Naive thymus-derived CD8-positive, alpha-beta T cell (primary cell): ENCODE data around the gene GRIA1. TPM values are rescaled to one million over a fixed set of nuclear protein-coding genes. Genes with fewer than 3 reads are reported as not detected.

Experiments used
- ATAC-seq, 2 donors: fragments of 150-1000 bp; cut with Tn5 transposase in 1 of 2; sonication (Bioruptor Pico), chemical (Tn5 transposase) in 1 of 2; 1 replicate in 1 of 2; 2 replicates in 1 of 2; pipeline ENCODE4 v1.10.0; 2021; ENCODE audit warnings: mild to moderate bottlenecking in 2 of 2, moderate library complexity in 2 of 2
- POLR2A ChIA-PET: fragments of 350-600 bp; sonication (Branson Sonifier 250); formaldehyde crosslinking; loops from one replicate; lab custom pipeline; 2021; ENCODE audit warnings: antibody characterized with exemption; lab: Charles Lee
- DNase-seq, 10 donors: peaks; one replicate each; pipeline versions ENCODE4 v3.0.0 to v3.0.0-alpha.2; 2020 to 2022
- H3K27ac Mint-ChIP-seq, 10 donors: one replicate each; pipeline ENCODE4 v1.8.0; 2020 to 2022; ENCODE audit warnings: mild to moderate bottlenecking in 10 of 10, mixed read lengths in 10 of 10, moderate library complexity in 4 of 10, inconsistent platforms in 1 of 10
- H3K27me3 Mint-ChIP-seq, 5 donors: one replicate each; pipeline ENCODE4 v1.8.0; 2021 to 2022; ENCODE audit warnings: mixed read lengths in 5 of 5
- H3K36me3 Mint-ChIP-seq, 3 donors: one replicate each; pipeline ENCODE4 v1.8.0; 2020 to 2022; ENCODE audit warnings: mixed read lengths in 3 of 3, mild to moderate bottlenecking in 2 of 3, inconsistent platforms in 1 of 3
- H3K4me1 Mint-ChIP-seq, 4 donors: one replicate each; pipeline ENCODE4 v1.8.0; 2021 to 2022; ENCODE audit warnings: mixed read lengths in 4 of 4
- H3K4me3 Mint-ChIP-seq, 10 donors: one replicate each; pipeline ENCODE4 v1.8.0; 2020 to 2022; ENCODE audit warnings: mild to moderate bottlenecking in 10 of 10, mixed read lengths in 10 of 10, moderate library complexity in 6 of 10, inconsistent platforms in 1 of 10
- H3K9me3 Mint-ChIP-seq, 9 donors: one replicate each; pipeline ENCODE4 v1.8.0; 2020 to 2022; ENCODE audit warnings: mixed read lengths in 9 of 9, mild to moderate bottlenecking in 3 of 9, inconsistent platforms in 1 of 9, moderate library complexity in 1 of 9
- polyA plus RNA-seq, 3 donors: library from polyadenylated mRNA; unstranded; fragments of 300-500 nt; fragmentation: Illumina TruSeq; gene quantifications; one replicate each; pipeline ENCODE4 v1.2.3, GENCODE V29; 2021
- total RNA-seq, 8 experiments: library from RNA in 2 of 8; stranded (reverse) in 2 of 8; gene quantifications; one replicate each; pipeline ENCODE4 v1.2.3 and lab custom pipeline; 2021 to 2026

GRIA1 gene
- total and polyA plus RNA-seq, 5 experiments from 2014 or later = not detected

- peaks cover 0 to 2% (median 0%) of the 10 kb centered on the region in 5 donors for H3K27me3 Mint-ChIP-seq
- peaks cover 0 to 4% (median 2%) of the 10 kb centered on the region in 9 donors for H3K9me3 Mint-ChIP-seq
- ATAC-seq (no peak), DNase-seq (no peak)
- H3K4me1 Mint-ChIP-seq = no peaks in the 10 kb centered on the region
- H3K4me3 Mint-ChIP-seq = no peak overlapping the region
- H3K27ac Mint-ChIP-seq = no peak overlapping the region
- H3K36me3 Mint-ChIP-seq = no peaks in the 10 kb centered on the region
- POLR2A ChIA-PET = no interaction called here
Observed at GRCh38 chr5:153562189-153562588, 71.7 kb downstream of the GRIA1 start.

DNA sequence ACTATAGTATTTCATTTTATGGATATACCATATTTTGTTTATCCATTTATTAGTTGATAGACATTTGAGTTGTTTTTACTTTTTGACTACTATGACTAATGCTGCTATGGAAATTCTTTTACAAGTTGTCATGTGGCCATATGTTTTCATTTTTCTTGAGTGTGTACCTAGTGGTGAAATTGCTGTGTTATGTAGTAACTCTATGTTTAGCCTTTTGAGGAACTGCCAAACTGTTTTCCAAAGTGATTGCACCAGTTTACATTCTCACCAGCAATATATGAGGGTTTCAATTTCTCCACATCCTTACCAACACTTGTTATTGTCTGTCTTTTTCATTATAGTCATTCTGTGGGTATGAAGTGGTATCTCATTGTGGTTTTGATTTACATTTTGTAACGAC, 75.4 kb downstream of the GRIA1 start:
- peaks cover 0 to 4% (median 2%) of the 10 kb centered on the region in 9 donors for H3K9me3 Mint-ChIP-seq
- ATAC-seq (no peak), DNase-seq (no peak)
- POLR2A ChIA-PET = no interaction called here
- H3K4me1 Mint-ChIP-seq = no peaks in the 10 kb centered on the region
- H3K27ac Mint-ChIP-seq = no peak overlapping the region
- H3K36me3 Mint-ChIP-seq = no peaks in the 10 kb centered on the region
- peaks cover 0 to 2% (median 0%) of the 10 kb centered on the region in 5 donors for H3K27me3 Mint-ChIP-seq
- H3K4me3 Mint-ChIP-seq = no peak overlapping the region

- Mint-ChIP-seq H3K9me3 (peaks cover 0 to 4% (median 2%) of the 10 kb centered on the region in 9 donors), H3K27ac (no peak overlapping the region), H3K36me3 (no peaks in the 10 kb centered on the region), H3K27me3 (no peaks in the 10 kb centered on the region), H3K4me3 (no peak overlapping the region), H3K4me1 (no peaks in the 10 kb centered on the region)
- ATAC-seq (no peak), DNase-seq (no peak)
- POLR2A ChIA-PET = no interaction called here
Observed at GRCh38 chr5:153569036-153569435, 78.6 kb downstream of the GRIA1 start.

DNA sequence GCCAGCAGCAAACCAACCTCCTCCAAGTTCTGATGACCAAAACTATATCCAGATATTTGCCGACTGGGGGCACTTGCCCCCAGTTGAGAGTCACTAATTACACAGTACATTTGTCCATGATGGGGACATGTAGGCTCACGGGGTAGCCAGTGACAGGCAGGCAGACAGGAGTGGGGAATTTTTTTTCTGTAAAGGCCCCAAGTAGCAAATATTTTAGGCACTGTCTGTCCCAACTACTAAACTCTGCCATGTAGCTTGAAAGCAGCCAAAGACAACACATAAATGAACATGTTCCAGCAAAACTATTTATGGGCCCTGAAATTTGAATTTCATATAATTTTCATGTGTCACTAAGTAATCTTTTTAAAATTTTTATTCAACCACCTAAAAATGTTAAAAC, 80.7 kb downstream of the GRIA1 start:
- ATAC-seq (no peak), DNase-seq (no peak)
- no peaks in the 10 kb centered on the region for H3K4me1 Mint-ChIP-seq
- H3K36me3 Mint-ChIP-seq = no peaks in the 10 kb centered on the region
- peaks cover 0 to 4% (median 0%) of the 10 kb centered on the region in 9 donors for H3K9me3 Mint-ChIP-seq
- no peak overlapping the region for H3K27ac Mint-ChIP-seq
- no peak overlapping the region for H3K4me3 Mint-ChIP-seq
- no peaks in the 10 kb centered on the region for H3K27me3 Mint-ChIP-seq
- POLR2A ChIA-PET = no interaction called here

- Mint-ChIP-seq H3K27me3 (peaks cover 0 to 6% (median 0%) of the 10 kb centered on the region in 5 donors), H3K9me3 (peaks cover 0 to 9% (median 0%) of the 10 kb centered on the region in 9 donors), H3K27ac (no peak overlapping the region), H3K4me3 (no peak overlapping the region), H3K36me3 (no peaks in the 10 kb centered on the region), H3K4me1 (no peaks in the 10 kb centered on the region)
- POLR2A ChIA-PET = no interaction called here
- DNase-seq (no peak), ATAC-seq (no peak)
Observed at GRCh38 chr5:153572411-153573145, 82.1 kb downstream of the GRIA1 start.

- no peak overlapping the region for H3K27ac Mint-ChIP-seq
- H3K4me1 Mint-ChIP-seq = no peaks in the 10 kb centered on the region
- H3K9me3 Mint-ChIP-seq = peaks cover 0 to 9% (median 0%) of the 10 kb centered on the region in 9 donors
- H3K36me3 Mint-ChIP-seq = no peaks in the 10 kb centered on the region
- H3K27me3 Mint-ChIP-seq = peaks cover 0 to 6% (median 0%) of the 10 kb centered on the region in 5 donors
- H3K4me3 Mint-ChIP-seq = no peak overlapping the region
- no peak for ATAC-seq
- POLR2A ChIA-PET = no interaction called here
- DNase-seq = no peak
Observed at GRCh38 chr5:153573326-153574033, 83.0 kb downstream of the GRIA1 start.

DNA sequence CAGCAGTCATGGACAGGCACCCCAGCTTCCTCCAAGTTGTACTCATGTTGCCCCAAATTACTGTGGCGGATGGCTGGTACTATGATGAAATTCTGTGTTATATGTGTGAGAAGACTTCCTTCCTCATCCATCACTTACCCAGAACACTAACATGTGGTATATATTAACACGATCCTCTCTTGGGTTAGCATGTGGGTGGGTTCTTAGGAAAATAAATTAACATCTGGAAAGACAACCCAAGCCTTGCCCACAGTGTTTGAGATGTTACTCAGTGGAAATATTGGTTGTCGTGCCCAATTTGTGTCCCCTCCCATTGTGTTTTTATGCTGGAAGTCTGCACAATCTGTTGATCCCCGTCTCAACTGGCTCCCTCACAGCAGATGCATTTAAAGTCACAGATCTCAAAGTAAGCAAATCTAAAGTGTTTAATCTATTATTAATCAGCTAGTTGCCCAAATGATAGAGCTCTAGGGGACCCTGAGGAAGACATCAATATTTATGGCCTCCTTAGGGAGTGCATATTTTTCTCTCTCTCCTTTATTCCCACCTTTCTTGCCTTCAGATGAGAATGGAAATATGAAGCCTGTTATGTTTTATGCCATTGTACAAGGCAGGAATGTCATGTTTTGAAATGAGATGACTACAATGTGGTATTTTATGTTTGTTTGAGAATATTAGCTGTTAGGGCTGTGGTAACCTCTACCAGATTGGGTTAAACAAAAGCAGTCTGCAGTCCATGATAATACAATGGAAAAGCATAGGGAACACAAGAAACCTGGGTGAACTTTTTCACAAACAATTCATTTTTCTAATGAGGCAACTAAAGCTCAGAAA, 93.9 kb downstream of the GRIA1 start:
- no peak for DNase-seq
- Mint-ChIP-seq H3K27ac (no peak overlapping the region), H3K9me3 (peaks cover 0 to 10% (median 0%) of the 10 kb centered on the region in 9 donors), H3K36me3 (no peaks in the 10 kb centered on the region), H3K27me3 (peaks cover 0 to 6% (median 3%) of the 10 kb centered on the region in 5 donors), H3K4me3 (no peak overlapping the region), H3K4me1 (no peaks in the 10 kb centered on the region)
- no peak for ATAC-seq
- POLR2A ChIA-PET = no interaction called here

GRCh38 chr5:153584960-153585359, 94.5 kb downstream of the GRIA1 start:
- POLR2A ChIA-PET = no interaction called here
- Mint-ChIP-seq H3K4me3 (no peak overlapping the region), H3K4me1 (no peaks in the 10 kb centered on the region), H3K27me3 (peaks cover 0 to 6% (median 3%) of the 10 kb centered on the region in 5 donors), H3K9me3 (peaks cover 0 to 10% (median 0%) of the 10 kb centered on the region in 9 donors), H3K27ac (no peak overlapping the region), H3K36me3 (no peaks in the 10 kb centered on the region)
- ATAC-seq (no peak), DNase-seq (no peak)

- Mint-ChIP-seq H3K27me3 (peaks cover 0 to 6% (median 3%) of the 10 kb centered on the region in 5 donors), H3K27ac (no peak overlapping the region), H3K4me1 (no peaks in the 10 kb centered on the region), H3K36me3 (no peaks in the 10 kb centered on the region), H3K9me3 (peaks cover 0 to 8% (median 0%) of the 10 kb centered on the region in 9 donors), H3K4me3 (no peak overlapping the region)
- POLR2A ChIA-PET = no interaction called here
- DNase-seq (no peak), ATAC-seq (no peak)
Observed at GRCh38 chr5:153585622-153586277, 95.3 kb downstream of the GRIA1 start.

- no peaks in the 10 kb centered on the region for H3K4me1 Mint-ChIP-seq
- H3K9me3 Mint-ChIP-seq = peaks cover 0 to 17% (median 0%) of the 10 kb centered on the region in 9 donors
- H3K27me3 Mint-ChIP-seq = peaks cover 0 to 8% (median under 1%) of the 10 kb centered on the region in 5 donors
- ATAC-seq = no peak
- H3K27ac Mint-ChIP-seq = no peak overlapping the region
- no peaks in the 10 kb centered on the region for H3K36me3 Mint-ChIP-seq
- no peak for DNase-seq
- no peak overlapping the region for H3K4me3 Mint-ChIP-seq
- POLR2A ChIA-PET = no interaction called here
Observed at GRCh38 chr5:153592081-153592480, 101.6 kb downstream of the GRIA1 start.

GRCh38 chr5:153594785-153595184, 104.3 kb downstream of the GRIA1 start:
- ATAC-seq (no peak), DNase-seq (no peak)
- Mint-ChIP-seq H3K27ac (no peak overlapping the region), H3K4me1 (no peaks in the 10 kb centered on the region), H3K27me3 (peaks cover 0 to 10% (median 2%) of the 10 kb centered on the region in 5 donors), H3K4me3 (no peak overlapping the region), H3K36me3 (no peaks in the 10 kb centered on the region), H3K9me3 (peaks cover 0 to 22% (median 0%) of the 10 kb centered on the region in 9 donors)
- POLR2A ChIA-PET = no interaction called here

DNA sequence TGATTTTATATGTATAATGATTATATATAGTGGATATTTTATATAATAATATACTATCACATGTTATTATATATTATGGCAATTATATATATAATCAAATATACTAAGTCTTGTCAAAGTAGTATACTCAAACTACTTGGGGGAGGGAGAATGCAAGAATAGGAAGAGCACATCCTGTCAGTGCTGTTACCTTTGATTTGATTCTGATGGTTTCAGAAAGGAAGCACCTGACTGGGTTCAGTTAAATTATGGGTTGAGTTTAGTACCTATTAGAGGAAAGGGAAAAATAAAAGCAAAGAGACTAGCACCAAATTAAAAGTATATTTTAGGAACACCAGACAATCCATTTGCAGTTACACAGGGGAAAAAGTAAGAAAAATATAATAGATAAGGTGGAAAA, 107.6 kb downstream of the GRIA1 start:
- H3K27me3 Mint-ChIP-seq = peaks cover 0 to 10% (median 2%) of the 10 kb centered on the region in 5 donors
- H3K4me3 Mint-ChIP-seq = no peak overlapping the region
- POLR2A ChIA-PET = no interaction called here
- no peaks in the 10 kb centered on the region for H3K36me3 Mint-ChIP-seq
- DNase-seq (no peak), ATAC-seq (no peak)
- peaks cover 0 to 22% (median 0%) of the 10 kb centered on the region in 9 donors for H3K9me3 Mint-ChIP-seq
- H3K27ac Mint-ChIP-seq = no peak overlapping the region
- H3K4me1 Mint-ChIP-seq = no peaks in the 10 kb centered on the region
